ENCODE data around the gene DDX54. TPM values are rescaled to one million over a fixed set of nuclear protein-coding genes. Genes with fewer than 3 reads are reported as not detected.
A peak's percentile ranks its signal among the peaks of the same experiment; 100 is the strongest.

The DDX54 gene
- total RNA-seq, 1 experiment from 2014 or later: 101 TPM

GRCh38 chr12:113224955-113225354 lies 39.7 kb upstream of the DDX54 start:
- DNase-seq (ENCODE audit: low read depth, low spot score) (no peak), ATAC-seq (no peak)
- TF ChIP-seq TCF7L2 (IDR thresholded peaks at IDR 0.05; ENCODE audit: low read depth, low read length) (no peak), SIN3A (IDR thresholded peaks at IDR 0.05; ENCODE audit: borderline replicate concordance, insufficient read depth, low read depth, low read length) (no peak), POLR2AphosphoS5 (IDR thresholded peaks at IDR 0.05; ENCODE audit: low read depth, low read length) (no peak), CTCF (IDR thresholded peaks at IDR 0.05) (no peak), REST (IDR thresholded peaks at IDR 0.05; ENCODE audit: insufficient read depth in 1 of 2, low read depth in 2 of 2, low read length in 1 of 2) (no peak)
- H3K36me3 ChIP-seq (ENCODE audit: control insufficient read depth, insufficient read depth, low read length): no peaks in the 10 kb centered on the region
- no peaks in the 10 kb centered on the region for H3K27me3 ChIP-seq (ENCODE audit: control insufficient read depth, insufficient read depth, low read length)
- in situ Hi-C loops (cut with HindIII; ENCODE audit: low pct_unique_long_range_greater_than_20kb, low sequenced_read_pairs) (no loop called here), intact Hi-C loops (cut with micrococcal nuclease; ENCODE audit: unreplicated experiment) (no loop called here)
- H3K9me3 ChIP-seq (ENCODE audit: control insufficient read depth, insufficient read depth, low read depth, low read length): no peaks in the 10 kb centered on the region
- CTCF ChIA-PET: no interaction called here
- BruUV-seq (replicated peaks): no TSS peak
- H3K4me3 ChIP-seq (ENCODE audit: low read depth in 2 of 2, low read length in 2 of 2): no peak overlapping the region
- H3K27ac ChIP-seq (ENCODE audit: low read length): no peak overlapping the region
- POLR2A ChIA-PET: interaction anchor here (0.6 kb wide), 1 partner anchor 110 kb away, joined by 3 read pairs; the partner anchor contains the start of gene SLC8B1
- H3K4me1 ChIP-seq (ENCODE audit: control insufficient read depth, insufficient read depth, low read length): peaks cover 24% of the 10 kb centered on the region

GRCh38 chr12:113222730-113223531 lies 37.7 kb upstream of the DDX54 start:
- TSS peak; percentile 83 for BruUV-seq (replicated peaks)
- no peak for DNase-seq (ENCODE audit: low read depth, low spot score)
- peaks cover 24% of the 10 kb centered on the region for H3K4me1 ChIP-seq (ENCODE audit: control insufficient read depth, insufficient read depth, low read length)

More at GRCh38 chr12:113222730-113223531, 37.7 kb upstream of the DDX54 start:
- H3K9me3 ChIP-seq (ENCODE audit: control insufficient read depth, insufficient read depth, low read depth, low read length): no peaks in the 10 kb centered on the region
- POLR2A ChIA-PET: interaction anchor here (0.5 to 1.7 kb wide), 11 partner anchors 13 to 736 kb away, joined by 3 to 14 read pairs (median 4); partner anchors contain the start of genes DDX54 and RITA1
- peak overlapping the region; percentile 80 to 81 for H3K4me3 ChIP-seq (ENCODE audit: low read depth in 2 of 2, low read length in 2 of 2)
- in situ Hi-C loops (cut with HindIII; ENCODE audit: low pct_unique_long_range_greater_than_20kb, low sequenced_read_pairs): no loop called here
- no peaks in the 10 kb centered on the region for H3K27me3 ChIP-seq (ENCODE audit: control insufficient read depth, insufficient read depth, low read length)
- intact Hi-C loops (cut with micrococcal nuclease; ENCODE audit: unreplicated experiment): no loop called here
- no peak for TF ChIP-seq REST (IDR thresholded peaks at IDR 0.05; ENCODE audit: insufficient read depth in 1 of 2, low read depth in 2 of 2, low read length in 1 of 2)
- no peak; the same call in 1 of the 2 replicates for TF ChIP-seq POLR2AphosphoS5 (IDR thresholded peaks at IDR 0.05; ENCODE audit: low read depth, low read length)
- TF ChIP-seq SIN3A (IDR thresholded peaks at IDR 0.05; ENCODE audit: borderline replicate concordance, insufficient read depth, low read depth, low read length): no peak
- TF ChIP-seq TCF7L2 (IDR thresholded peaks at IDR 0.05; ENCODE audit: low read depth, low read length): no peak
- TF ChIP-seq CTCF (IDR thresholded peaks at IDR 0.05): no peak
- CTCF ChIA-PET: interaction anchor here (0.6 to 0.7 kb wide), 6 partner anchors 13 to 198 kb away, joined by 3 to 7 read pairs (median 4); no protein-coding TSS in a partner anchor
- no peaks in the 10 kb centered on the region for H3K36me3 ChIP-seq (ENCODE audit: control insufficient read depth, insufficient read depth, low read length)
- peak overlapping the region; percentile 93 for H3K27ac ChIP-seq (ENCODE audit: low read length)
- ATAC-seq: 0 out of 2 replicates have a peak, but pooled peaks have one; percentile 0
